ENCODE measurements around the gene FAM162B. TPM values are rescaled to one million over a fixed set of nuclear protein-coding genes. Genes with fewer than 3 reads are reported as not detected.

Gene FAM162B
- total RNA-seq, 1 experiment from 2014 or later = not detected

DNA sequence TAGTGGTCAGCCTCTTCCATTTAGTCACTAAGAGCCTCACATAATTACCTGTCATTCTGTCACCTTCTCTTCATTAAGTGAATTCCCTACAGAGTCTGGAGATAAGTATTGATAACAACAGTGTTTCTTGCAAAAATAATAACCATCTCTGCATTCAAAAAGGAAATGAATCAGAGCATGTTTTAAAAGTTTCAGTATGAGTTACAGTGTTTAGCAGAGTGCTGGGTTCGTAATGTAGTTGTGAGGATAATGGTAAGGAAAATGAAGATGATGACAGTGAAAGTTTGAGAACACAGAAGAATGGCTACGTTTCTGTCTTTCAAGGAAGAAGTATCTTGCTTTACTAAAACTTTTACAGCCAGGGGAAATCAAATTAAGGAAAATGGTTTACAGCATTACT is 32.1 kb upstream of the FAM162B start:
- TF ChIP-seq, protein P1, sequence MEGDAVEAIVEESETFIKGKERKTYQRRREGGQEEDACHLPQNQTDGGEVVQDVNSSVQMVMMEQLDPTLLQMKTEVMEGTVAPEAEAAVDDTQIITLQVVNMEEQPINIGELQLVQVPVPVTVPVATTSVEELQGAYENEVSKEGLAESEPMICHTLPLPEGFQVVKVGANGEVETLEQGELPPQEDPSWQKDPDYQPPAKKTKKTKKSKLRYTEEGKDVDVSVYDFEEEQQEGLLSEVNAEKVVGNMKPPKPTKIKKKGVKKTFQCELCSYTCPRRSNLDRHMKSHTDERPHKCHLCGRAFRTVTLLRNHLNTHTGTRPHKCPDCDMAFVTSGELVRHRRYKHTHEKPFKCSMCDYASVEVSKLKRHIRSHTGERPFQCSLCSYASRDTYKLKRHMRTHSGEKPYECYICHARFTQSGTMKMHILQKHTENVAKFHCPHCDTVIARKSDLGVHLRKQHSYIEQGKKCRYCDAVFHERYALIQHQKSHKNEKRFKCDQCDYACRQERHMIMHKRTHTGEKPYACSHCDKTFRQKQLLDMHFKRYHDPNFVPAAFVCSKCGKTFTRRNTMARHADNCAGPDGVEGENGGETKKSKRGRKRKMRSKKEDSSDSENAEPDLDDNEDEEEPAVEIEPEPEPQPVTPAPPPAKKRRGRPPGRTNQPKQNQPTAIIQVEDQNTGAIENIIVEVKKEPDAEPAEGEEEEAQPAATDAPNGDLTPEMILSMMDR (IDR thresholded peaks at IDR 0.05; ENCODE audit: unreplicated experiment) = no peak
- CTCF ChIA-PET = interaction anchor here (0.6 kb wide), 1 partner anchor 1032 kb away, joined by 3 read pairs; no protein-coding TSS in a partner anchor
- POLR2A ChIA-PET = no interaction called here
- no peaks in the 10 kb centered on the region for H3K9me3 Mint-ChIP-seq (ENCODE audit: unreplicated experiment)
- peaks cover 42% of the 10 kb centered on the region for H3K27me3 Mint-ChIP-seq (ENCODE audit: insufficient read depth, unreplicated experiment)
- H3K36me3 Mint-ChIP-seq (ENCODE audit: insufficient read depth, unreplicated experiment) = no peaks in the 10 kb centered on the region
- H3K27ac Mint-ChIP-seq (ENCODE audit: low read depth, unreplicated experiment) = no peak overlapping the region
- no TSS peak for BruUV-seq (replicated peaks)
- intact Hi-C loops (cut with micrococcal nuclease) = loop anchor here (5.0 kb wide), 1 partner anchor 35 kb away; no protein-coding TSS in a partner anchor
- no peak for DNase-seq (ENCODE audit: unreplicated experiment)
- H3K4me1 Mint-ChIP-seq (ENCODE audit: insufficient read depth, unreplicated experiment) = no peaks in the 10 kb centered on the region
- H3K4me3 Mint-ChIP-seq (ENCODE audit: unreplicated experiment) = no peak overlapping the region

DNA sequence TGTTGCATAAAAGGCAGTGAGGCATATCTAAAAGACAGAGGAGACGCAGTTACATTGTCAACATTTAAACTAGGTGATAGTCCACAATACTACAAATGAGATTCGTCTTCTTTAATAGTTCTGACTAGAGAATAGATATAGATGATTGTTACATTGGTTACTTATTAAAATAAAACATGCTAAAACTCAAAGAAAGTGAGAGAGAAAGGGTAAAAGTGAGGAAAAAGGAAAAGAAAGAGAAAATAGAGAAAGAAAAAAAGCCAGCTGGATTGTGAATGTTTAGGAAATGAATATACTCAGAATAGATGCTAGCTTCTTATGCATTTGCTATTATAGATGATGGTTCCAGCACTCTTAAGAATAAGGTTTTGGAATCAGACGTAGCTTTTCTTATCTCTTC is 27.7 kb upstream of the FAM162B start:
- DNase-seq (ENCODE audit: unreplicated experiment) = no peak
- no peaks in the 10 kb centered on the region for H3K9me3 Mint-ChIP-seq (ENCODE audit: unreplicated experiment)
- POLR2A ChIA-PET = interaction anchor here (1.0 kb wide), 1 partner anchor 9 kb away, joined by 3 read pairs; no protein-coding TSS in a partner anchor
- CTCF ChIA-PET = interaction anchor here (1.0 kb wide), 1 partner anchor 9 kb away, joined by 4 read pairs; no protein-coding TSS in a partner anchor
- intact Hi-C loops (cut with micrococcal nuclease) = no loop called here
- TF ChIP-seq, protein P1 (IDR thresholded peaks at IDR 0.05; ENCODE audit: unreplicated experiment) = no peak
- no peaks in the 10 kb centered on the region for H3K36me3 Mint-ChIP-seq (ENCODE audit: insufficient read depth, unreplicated experiment)
- BruUV-seq (replicated peaks) = no TSS peak
- H3K4me3 Mint-ChIP-seq (ENCODE audit: unreplicated experiment) = no peak overlapping the region
- H3K27me3 Mint-ChIP-seq (ENCODE audit: insufficient read depth, unreplicated experiment) = peaks cover 12% of the 10 kb centered on the region
- no peaks in the 10 kb centered on the region for H3K4me1 Mint-ChIP-seq (ENCODE audit: insufficient read depth, unreplicated experiment)
- H3K27ac Mint-ChIP-seq (ENCODE audit: low read depth, unreplicated experiment) = no peak overlapping the region

DNA sequence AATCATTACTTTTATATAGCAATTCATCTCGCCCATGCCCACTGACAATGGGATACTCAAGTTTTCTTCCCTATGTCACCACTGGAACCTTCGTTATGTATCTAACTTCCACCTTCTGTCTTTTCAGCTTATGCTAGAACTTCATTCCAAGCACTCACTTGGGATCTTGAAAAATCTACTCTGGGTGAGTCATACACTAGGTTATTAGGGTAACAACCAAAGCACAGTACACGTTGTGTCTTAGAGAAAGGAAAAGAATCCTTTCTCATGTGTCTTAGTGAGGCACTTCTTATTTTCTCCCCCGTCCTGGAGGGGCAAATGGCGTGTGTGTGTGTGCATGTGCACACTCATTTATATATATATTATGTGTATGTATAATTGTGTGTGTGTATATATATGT is 18.3 kb upstream of the FAM162B start:
- CTCF ChIA-PET = interaction anchor here (0.6 to 1.8 kb wide), 3 partner anchors 8 to 108 kb away, joined by 3 to 11 read pairs (median 3); no protein-coding TSS in a partner anchor
- Mint-ChIP-seq H3K27me3 (ENCODE audit: insufficient read depth, unreplicated experiment) (peaks cover 11% of the 10 kb centered on the region), H3K9me3 (ENCODE audit: unreplicated experiment) (no peaks in the 10 kb centered on the region), H3K4me1 (ENCODE audit: insufficient read depth, unreplicated experiment) (peaks cover 6% of the 10 kb centered on the region), H3K4me3 (ENCODE audit: unreplicated experiment) (no peak overlapping the region), H3K36me3 (ENCODE audit: insufficient read depth, unreplicated experiment) (no peaks in the 10 kb centered on the region), H3K27ac (ENCODE audit: low read depth, unreplicated experiment) (no peak overlapping the region)
- intact Hi-C loops (cut with micrococcal nuclease) = no loop called here
- TF ChIP-seq, protein P1 (IDR thresholded peaks at IDR 0.05; ENCODE audit: unreplicated experiment) = no peak
- DNase-seq (ENCODE audit: unreplicated experiment) = peak; percentile 16
- no TSS peak for BruUV-seq (replicated peaks)
- POLR2A ChIA-PET = interaction anchor here (1.0 kb wide), 1 partner anchor 9 kb away, joined by 3 read pairs; no protein-coding TSS in a partner anchor

DNA sequence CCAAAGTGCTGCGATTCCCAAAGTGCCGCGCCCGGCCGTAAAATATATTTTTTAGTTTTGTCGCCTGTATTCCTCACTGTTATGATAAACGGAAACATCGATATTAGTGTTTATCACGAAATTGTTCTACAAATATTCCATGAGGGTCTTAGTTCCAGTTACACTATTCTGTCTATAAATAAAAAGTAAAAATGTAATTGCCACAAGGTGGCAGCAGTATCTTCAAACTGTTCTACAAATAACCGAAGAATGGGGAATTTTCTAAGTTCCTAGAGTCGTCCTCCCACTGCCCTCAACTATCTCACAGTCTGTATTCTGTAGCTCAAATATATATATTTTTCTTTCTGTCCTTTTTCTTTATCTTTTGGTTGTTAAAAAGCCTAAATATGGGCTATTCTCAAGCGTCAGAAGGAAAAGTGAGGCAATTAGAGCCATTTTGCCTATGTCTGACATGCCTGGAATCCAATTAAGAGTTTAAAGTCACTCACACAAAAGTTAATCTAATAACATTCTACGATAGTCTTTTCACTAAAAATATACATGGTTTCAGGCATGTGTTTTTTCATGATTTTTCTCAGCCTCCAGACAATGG is 14.2 kb upstream of the FAM162B start:
- Mint-ChIP-seq H3K27ac (ENCODE audit: low read depth, unreplicated experiment) (no peak overlapping the region), H3K4me1 (ENCODE audit: insufficient read depth, unreplicated experiment) (peaks cover 6% of the 10 kb centered on the region), H3K9me3 (ENCODE audit: unreplicated experiment) (no peaks in the 10 kb centered on the region), H3K27me3 (ENCODE audit: insufficient read depth, unreplicated experiment) (no peaks in the 10 kb centered on the region), H3K4me3 (ENCODE audit: unreplicated experiment) (no peak overlapping the region), H3K36me3 (ENCODE audit: insufficient read depth, unreplicated experiment) (no peaks in the 10 kb centered on the region)
- TF ChIP-seq, protein P1 (IDR thresholded peaks at IDR 0.05; ENCODE audit: unreplicated experiment) = peak; percentile 29
- BruUV-seq (replicated peaks) = no TSS peak
- DNase-seq (ENCODE audit: unreplicated experiment) = peak; percentile 49
- intact Hi-C loops (cut with micrococcal nuclease) = loop anchor here (1.0 kb wide), 2 partner anchors 68 to 190 kb away; no protein-coding TSS in a partner anchor
- ChIA-PET CTCF (interaction anchor here (0.6 to 3.1 kb wide), 17 partner anchors 10 to 1277 kb away, joined by 3 to 56 read pairs (median 5); no protein-coding TSS in a partner anchor), POLR2A (no interaction called here)

All from MCF 10A (cell line).